ENCODE measurements around the gene THAP7. TPM values are rescaled to one million over a fixed set of nuclear protein-coding genes. Genes with fewer than 3 reads are reported as not detected.

Gene THAP7
- polyA plus RNA-seq, 10 donors: 11.9 to 20.6 (median 15.6) TPM

GRCh38 chr22:21032037-21032867 is 30.3 kb upstream of the THAP7 start, which contains the start of gene SLC7A4:
Gene SLC7A4 (minus strand): TSS chr22:21032561. CDS start chr22:21031812, 749 bp downstream.
- peak in 1 of 3 donors; percentile 41 for DNase-seq

GRCh38 chr22:21031545-21032036 is 29.7 kb upstream of the THAP7 start:
- no peak for DNase-seq

GRCh38 chr22:21030621-21031544 is 29.0 kb upstream of the THAP7 start:
- no peak for DNase-seq

GRCh38 chr22:21030032-21030431 is 28.1 kb upstream of the THAP7 start:
- no peak for DNase-seq

- no peak for DNase-seq
Observed at GRCh38 chr22:21029486-21030025, 27.6 kb upstream of the THAP7 start.

GRCh38 chr22:21028277-21029251 is 26.6 kb upstream of the THAP7 start:
- DNase-seq: no peak

- peak in 1 of 3 donors; percentile 61 for DNase-seq
Observed at GRCh38 chr22:21026783-21027692, 25.1 kb upstream of the THAP7 start.

- no peak for DNase-seq
Observed at GRCh38 chr22:21025763-21026755, 24.1 kb upstream of the THAP7 start.

GRCh38 chr22:21025266-21025665 is 23.3 kb upstream of the THAP7 start:
- DNase-seq: no peak

GRCh38 chr22:21022955-21023614 is 21.2 kb upstream of the THAP7 start:
- no peak for DNase-seq

GRCh38 chr22:21022507-21022906 is 20.6 kb upstream of the THAP7 start:
- no peak for DNase-seq

- DNase-seq: no peak
Observed at GRCh38 chr22:21020802-21021429, 19.0 kb upstream of the THAP7 start.

- no peak for DNase-seq
Observed at GRCh38 chr22:21018314-21018713, 16.4 kb upstream of the THAP7 start.

- no peak for DNase-seq
Observed at GRCh38 chr22:21016644-21017420, 14.9 kb upstream of the THAP7 start.

GRCh38 chr22:21015466-21016006 is 13.6 kb upstream of the THAP7 start:
- DNase-seq: peak in 1 of 3 donors; percentile 23
